Neural crest cell (in vitro differentiated cells): Measurements from ENCODE around the gene EHD1. TPM values are rescaled to one million over a fixed set of nuclear protein-coding genes. Genes with fewer than 3 reads are reported as not detected.

ENCODE experiments used
- DNase-seq: peaks from one replicate; pipeline ENCODE4 v3.0.0; 2021; ENCODE audit warnings: low read depth, mixed read lengths, low spot score
- H3K27ac Mint-ChIP-seq: one replicate; pipeline ENCODE4 v1.8.0; 2021; ENCODE audit warnings: mild to moderate bottlenecking, mixed read lengths; ENCODE audit not compliant: unreplicated experiment
- H3K27me3 Mint-ChIP-seq: 2 replicates; pipeline ENCODE4 v1.8.0; 2021; ENCODE audit warnings: low read depth, mild to moderate bottlenecking, mixed read lengths
- H3K36me3 Mint-ChIP-seq: 2 replicates; pipeline ENCODE4 v1.8.0; 2021; ENCODE audit warnings: low read depth, mild to moderate bottlenecking, mixed read lengths
- H3K4me1 Mint-ChIP-seq: 2 replicates; pipeline ENCODE4 v1.8.0; 2021; ENCODE audit warnings: mixed read lengths
- H3K4me3 Mint-ChIP-seq: one replicate; pipeline ENCODE4 v1.8.0; 2021; ENCODE audit warnings: mild to moderate bottlenecking, mixed read lengths
- H3K9me3 Mint-ChIP-seq: 2 replicates; pipeline ENCODE4 v1.8.0; 2021; ENCODE audit warnings: mixed read lengths
- CTCF ChIP-seq: fragments of 200-600 bp; sonication (generic); conservative IDR thresholded peaks from 2 replicates; pipeline ENCODE4 v1.5.0; 2021; ENCODE audit warnings: antibody characterized with exemption, mild to moderate bottlenecking
- total RNA-seq: library from RNA; stranded (reverse); gene quantifications from 2 replicates; pipeline ENCODE4 v1.2.1, GENCODE V29; 2021

EHD1 gene
- total RNA-seq, 1 donor from 2014 or later: 74.2 TPM

DNA sequence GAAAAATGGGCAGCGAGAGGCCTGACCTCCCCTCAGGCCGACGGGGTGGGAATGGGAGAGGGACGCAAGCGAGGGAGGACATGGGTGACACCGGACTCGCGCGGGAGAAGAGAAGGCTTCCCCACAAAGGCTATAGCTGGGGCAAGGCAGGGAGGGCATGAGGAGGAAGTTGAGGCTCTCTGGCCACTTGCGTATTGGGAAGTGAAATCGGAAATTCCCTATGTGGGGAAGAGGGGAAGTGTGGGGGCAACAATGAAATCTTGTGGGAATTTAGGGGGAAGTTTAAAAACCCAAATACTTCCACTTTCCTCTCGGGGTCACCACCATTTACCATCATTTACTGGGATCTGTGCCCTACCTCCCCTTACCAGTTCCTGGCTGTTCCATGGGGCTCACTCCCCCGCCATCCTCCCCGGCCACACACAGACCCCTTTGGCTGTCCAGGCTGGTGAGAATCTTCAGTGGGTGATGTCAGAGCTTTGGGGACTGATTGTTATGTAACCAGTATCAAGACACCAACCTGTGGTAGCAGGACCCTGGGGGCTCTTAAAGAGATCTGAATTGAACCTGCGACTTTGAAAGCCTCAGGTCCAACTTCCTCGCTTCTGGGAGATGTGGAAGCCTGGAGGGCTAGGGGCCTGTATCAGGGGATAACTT is 951 bp upstream of the EHD1 start:
- Mint-ChIP-seq H3K9me3 (no peaks in the 10 kb centered on the region), H3K4me1 (peaks cover 55% of the 10 kb centered on the region), H3K27me3 (no peaks in the 10 kb centered on the region), H3K4me3 (peak overlapping the region; percentile 98), H3K36me3 (no peaks in the 10 kb centered on the region), H3K27ac (peak overlapping the region; percentile 99)
- no peak for TF ChIP-seq CTCF
- no peak for DNase-seq

- Mint-ChIP-seq H3K27me3 (no peaks in the 10 kb centered on the region), H3K36me3 (no peaks in the 10 kb centered on the region), H3K27ac (peak overlapping the region; percentile 78), H3K4me1 (peaks cover 58% of the 10 kb centered on the region), H3K4me3 (peak overlapping the region; percentile 98), H3K9me3 (no peaks in the 10 kb centered on the region)
- TF ChIP-seq CTCF: no peak
- DNase-seq: no peak
Observed at GRCh38 chr11:64878223-64878493, 263 bp downstream of the EHD1 start.

- H3K4me3 Mint-ChIP-seq: peak overlapping the region; percentile 98
- no peak for TF ChIP-seq CTCF
- peaks cover 58% of the 10 kb centered on the region for H3K4me1 Mint-ChIP-seq
- peak overlapping the region; percentile 78 for H3K27ac Mint-ChIP-seq
- H3K9me3 Mint-ChIP-seq: no peaks in the 10 kb centered on the region
- H3K27me3 Mint-ChIP-seq: no peaks in the 10 kb centered on the region
- no peak for DNase-seq
- H3K36me3 Mint-ChIP-seq: no peaks in the 10 kb centered on the region
Observed at GRCh38 chr11:64877390-64878222, 815 bp downstream of the EHD1 start.

- no peak for TF ChIP-seq CTCF
- Mint-ChIP-seq H3K4me1 (peaks cover 58% of the 10 kb centered on the region), H3K36me3 (no peaks in the 10 kb centered on the region), H3K4me3 (peak overlapping the region; percentile 98), H3K27ac (peak overlapping the region; percentile 48), H3K27me3 (no peaks in the 10 kb centered on the region), H3K9me3 (no peaks in the 10 kb centered on the region)
- no peak for DNase-seq
Observed at GRCh38 chr11:64876835-64877341, 1.5 kb downstream of the EHD1 start.

GRCh38 chr11:64876229-64876750 is 2.1 kb downstream of the EHD1 start:
- H3K36me3 Mint-ChIP-seq: no peaks in the 10 kb centered on the region
- DNase-seq: no peak
- no peaks in the 10 kb centered on the region for H3K9me3 Mint-ChIP-seq
- TF ChIP-seq CTCF: no peak
- H3K27ac Mint-ChIP-seq: peak overlapping the region; percentile 48
- H3K4me1 Mint-ChIP-seq: peaks cover 62% of the 10 kb centered on the region
- H3K4me3 Mint-ChIP-seq: peak overlapping the region; percentile 98
- no peaks in the 10 kb centered on the region for H3K27me3 Mint-ChIP-seq
